GM23338 (cell line): ENCODE data around the gene CDK4.

ENCODE experiments used
- CREB1 ChIP-seq: fragments of 250-450 bp; sonication (Bioruptor Pico); IDR thresholded peaks from 2 replicates; pipeline ENCODE4 v1.5.0; 2020; ENCODE audit warnings: low read depth, mild to moderate bottlenecking, moderate library complexity
- EZH2 ChIP-seq: fragments of 200-600 bp; sonication (generic); IDR thresholded peaks from one replicate; pipeline ENCODE4 v1.8.0; 2017; ENCODE audit warnings: antibody characterized with exemption, mild to moderate bottlenecking, low read depth; ENCODE audit not compliant: unreplicated experiment
- EZH2phosphoT487 ChIP-seq: fragments of 200-600 bp; sonication (generic); IDR thresholded peaks from one replicate; pipeline ENCODE4 v1.8.1; 2018; ENCODE audit warnings: antibody characterized with exemption; ENCODE audit not compliant: unreplicated experiment
- POLR2AphosphoS5 ChIP-seq: IDR thresholded peaks from 2 replicates; pipeline ENCODE4 v1.6.1; 2016; ENCODE audit warnings: antibody characterized with exemption, low read depth
- TF ChIP-seq, protein P1 (sequence below), 2 experiments: fragments of 200-600 bp in 1 of 2; sonication (generic) in 1 of 2; conservative IDR thresholded peaks; 2 replicates each; pipeline versions ENCODE4 v1.5.1 to v1.6.1; 2016 to 2017; ENCODE audit warnings: antibody characterized with exemption in 2 of 2, low read depth in 2 of 2, mild to moderate bottlenecking in 2 of 2, moderate library complexity in 1 of 2
- TF ChIP-seq, protein P2 (sequence below): IDR thresholded peaks from one replicate; pipeline ENCODE4 v1.6.1; 2018; ENCODE audit warnings: antibody characterized with exemption; ENCODE audit not compliant: unreplicated experiment

DNA sequence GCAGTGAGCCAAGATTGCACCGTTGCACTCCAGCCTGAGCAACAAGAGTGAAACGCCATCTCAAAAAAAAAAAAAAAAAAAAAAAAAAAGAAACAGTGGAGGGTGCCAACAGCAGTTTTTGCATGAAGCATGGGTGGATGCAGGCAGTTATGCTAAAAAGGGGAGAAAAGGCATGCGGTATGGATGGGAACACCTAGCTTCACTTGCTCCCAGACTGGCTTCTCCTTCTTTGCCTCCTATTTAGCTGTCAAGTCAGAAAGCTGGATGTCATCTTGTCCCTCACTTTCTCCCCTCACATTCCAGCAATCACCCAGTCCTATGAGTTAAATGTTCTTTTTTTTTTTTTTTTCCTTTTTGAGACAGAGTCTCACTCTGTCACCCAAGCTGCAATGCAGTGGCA, 22.9 kb upstream of the CDK4 start:
- TF ChIP-seq, protein P1, sequence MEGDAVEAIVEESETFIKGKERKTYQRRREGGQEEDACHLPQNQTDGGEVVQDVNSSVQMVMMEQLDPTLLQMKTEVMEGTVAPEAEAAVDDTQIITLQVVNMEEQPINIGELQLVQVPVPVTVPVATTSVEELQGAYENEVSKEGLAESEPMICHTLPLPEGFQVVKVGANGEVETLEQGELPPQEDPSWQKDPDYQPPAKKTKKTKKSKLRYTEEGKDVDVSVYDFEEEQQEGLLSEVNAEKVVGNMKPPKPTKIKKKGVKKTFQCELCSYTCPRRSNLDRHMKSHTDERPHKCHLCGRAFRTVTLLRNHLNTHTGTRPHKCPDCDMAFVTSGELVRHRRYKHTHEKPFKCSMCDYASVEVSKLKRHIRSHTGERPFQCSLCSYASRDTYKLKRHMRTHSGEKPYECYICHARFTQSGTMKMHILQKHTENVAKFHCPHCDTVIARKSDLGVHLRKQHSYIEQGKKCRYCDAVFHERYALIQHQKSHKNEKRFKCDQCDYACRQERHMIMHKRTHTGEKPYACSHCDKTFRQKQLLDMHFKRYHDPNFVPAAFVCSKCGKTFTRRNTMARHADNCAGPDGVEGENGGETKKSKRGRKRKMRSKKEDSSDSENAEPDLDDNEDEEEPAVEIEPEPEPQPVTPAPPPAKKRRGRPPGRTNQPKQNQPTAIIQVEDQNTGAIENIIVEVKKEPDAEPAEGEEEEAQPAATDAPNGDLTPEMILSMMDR (conservative IDR thresholded peaks at IDR 0.05; ENCODE audit: low read depth in 2 of 2): no peak
- no peak for TF ChIP-seq POLR2AphosphoS5
- TF ChIP-seq, protein P2, sequence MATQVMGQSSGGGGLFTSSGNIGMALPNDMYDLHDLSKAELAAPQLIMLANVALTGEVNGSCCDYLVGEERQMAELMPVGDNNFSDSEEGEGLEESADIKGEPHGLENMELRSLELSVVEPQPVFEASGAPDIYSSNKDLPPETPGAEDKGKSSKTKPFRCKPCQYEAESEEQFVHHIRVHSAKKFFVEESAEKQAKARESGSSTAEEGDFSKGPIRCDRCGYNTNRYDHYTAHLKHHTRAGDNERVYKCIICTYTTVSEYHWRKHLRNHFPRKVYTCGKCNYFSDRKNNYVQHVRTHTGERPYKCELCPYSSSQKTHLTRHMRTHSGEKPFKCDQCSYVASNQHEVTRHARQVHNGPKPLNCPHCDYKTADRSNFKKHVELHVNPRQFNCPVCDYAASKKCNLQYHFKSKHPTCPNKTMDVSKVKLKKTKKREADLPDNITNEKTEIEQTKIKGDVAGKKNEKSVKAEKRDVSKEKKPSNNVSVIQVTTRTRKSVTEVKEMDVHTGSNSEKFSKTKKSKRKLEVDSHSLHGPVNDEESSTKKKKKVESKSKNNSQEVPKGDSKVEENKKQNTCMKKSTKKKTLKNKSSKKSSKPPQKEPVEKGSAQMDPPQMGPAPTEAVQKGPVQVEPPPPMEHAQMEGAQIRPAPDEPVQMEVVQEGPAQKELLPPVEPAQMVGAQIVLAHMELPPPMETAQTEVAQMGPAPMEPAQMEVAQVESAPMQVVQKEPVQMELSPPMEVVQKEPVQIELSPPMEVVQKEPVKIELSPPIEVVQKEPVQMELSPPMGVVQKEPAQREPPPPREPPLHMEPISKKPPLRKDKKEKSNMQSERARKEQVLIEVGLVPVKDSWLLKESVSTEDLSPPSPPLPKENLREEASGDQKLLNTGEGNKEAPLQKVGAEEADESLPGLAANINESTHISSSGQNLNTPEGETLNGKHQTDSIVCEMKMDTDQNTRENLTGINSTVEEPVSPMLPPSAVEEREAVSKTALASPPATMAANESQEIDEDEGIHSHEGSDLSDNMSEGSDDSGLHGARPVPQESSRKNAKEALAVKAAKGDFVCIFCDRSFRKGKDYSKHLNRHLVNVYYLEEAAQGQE: no peak
- TF ChIP-seq EZH2phosphoT487: no peak
- no peak for TF ChIP-seq CREB1
- no peak for TF ChIP-seq EZH2
